Upper lobe of left lung (tissue), 4 donors: ENCODE measurements around the gene RPL35A.

ENCODE experiments used
- CTCF ChIP-seq, 6 experiments: fragments of 450-650 bp in 4 of 6; fragments of 200-600 bp in 2 of 6; sonication (generic) in 2 of 6; IDR thresholded peaks; one replicate each; pipeline ENCODE4 v1.5.1; 2016 to 2019; ENCODE audit warnings: antibody characterized with exemption in 6 of 6
- POLR2AphosphoS5 ChIP-seq, 2 donors: sonication (generic); formaldehyde crosslinking; IDR thresholded peaks; one replicate each; pipeline ENCODE4 v1.5.1; 2017; ENCODE audit warnings: antibody characterized with exemption in 2 of 2

GRCh38 chr3:197953881-197954280, 3.9 kb downstream of the RPL35A start:
- TF ChIP-seq CTCF (IDR thresholded peaks at IDR 0.05) = no peak
- TF ChIP-seq POLR2AphosphoS5 (IDR thresholded peaks at IDR 0.05) = no peak
